Measurements from ENCODE around the gene CSPG5.

CSPG5 gene

GRCh38 chr3:47578691-47579632 is at the start of gene CSPG5:
CSPG5 (minus strand) TSS chr3:47578865; CDS start chr3:47578693, 172 bp downstream.
- no peak for DNase-seq

- DNase-seq: no peak
These were observed 49.8 kb upstream of the CSPG5 start for GRCh38 chr3:47628426-47628825.

- no peak for DNase-seq
These were observed 44.2 kb upstream of the CSPG5 start for GRCh38 chr3:47622671-47623461.

GRCh38 chr3:47617086-47618010 is 38.7 kb upstream of the CSPG5 start:
- no peak for DNase-seq

GRCh38 chr3:47614788-47615187 is 36.1 kb upstream of the CSPG5 start:
- no peak for DNase-seq

- DNase-seq: no peak
These were observed 35.1 kb upstream of the CSPG5 start for GRCh38 chr3:47613722-47614121.

GRCh38 chr3:47612879-47613278 is 34.2 kb upstream of the CSPG5 start:
- no peak for DNase-seq

- DNase-seq: no peak
These were observed 33.5 kb upstream of the CSPG5 start for GRCh38 chr3:47612178-47612577.

GRCh38 chr3:47611576-47611975 is 32.9 kb upstream of the CSPG5 start:
- no peak for DNase-seq

GRCh38 chr3:47610583-47610982 is 31.9 kb upstream of the CSPG5 start:
- no peak for DNase-seq

- no peak for DNase-seq
These were observed 28.7 kb upstream of the CSPG5 start for GRCh38 chr3:47607335-47607734.

GRCh38 chr3:47606165-47606564 is 27.5 kb upstream of the CSPG5 start:
- DNase-seq: no peak

- DNase-seq: no peak
These were observed 27.0 kb upstream of the CSPG5 start for GRCh38 chr3:47605652-47606051.

GRCh38 chr3:47604145-47604544 is 25.5 kb upstream of the CSPG5 start:
- no peak for DNase-seq

GRCh38 chr3:47603332-47603731 is 24.7 kb upstream of the CSPG5 start:
- no peak for DNase-seq

- DNase-seq: no peak
These were observed 22.6 kb upstream of the CSPG5 start for GRCh38 chr3:47601281-47601680.

- DNase-seq: no peak
These were observed 16.1 kb upstream of the CSPG5 start for GRCh38 chr3:47594792-47595191.

- no peak for DNase-seq
These were observed 13.6 kb upstream of the CSPG5 start for GRCh38 chr3:47592066-47592795.

GRCh38 chr3:47590216-47590615 is 11.6 kb upstream of the CSPG5 start:
- no peak for DNase-seq

GRCh38 chr3:47588587-47588986 is 9.9 kb upstream of the CSPG5 start:
- no peak for DNase-seq

GRCh38 chr3:47588053-47588452 is 9.4 kb upstream of the CSPG5 start:
- DNase-seq: no peak

GRCh38 chr3:47586746-47587145 is 8.1 kb upstream of the CSPG5 start:
- no peak for DNase-seq

Data from MV-4-11 (cell line).